SK-N-SH treated with all-trans-retinoic acid at 6 μM for 48 hours (cell line): ENCODE results near the gene RAB36.

Experiments
- ARNTL ChIP-seq: fragments of 450-650 bp; formaldehyde crosslinking; IDR thresholded peaks from 2 replicates; pipeline ENCODE4 v1.5.0; 2020; ENCODE audit warnings: low read depth, mild to moderate bottlenecking, moderate library complexity, borderline replicate concordance
- GLIS3 ChIP-seq: fragments of 250-450 bp; sonication (Bioruptor Pico); IDR thresholded peaks from 2 replicates; pipeline ENCODE4 v1.5.0; 2020; ENCODE audit warnings: mild to moderate bottlenecking, moderate library complexity
- POU6F1 ChIP-seq: fragments of 250-450 bp; sonication (Bioruptor Pico); IDR thresholded peaks from 2 replicates; pipeline ENCODE4 v1.8.0; 2021; ENCODE audit warnings: low read depth, mild to moderate bottlenecking, moderate library complexity, borderline replicate concordance
- RARB ChIP-seq: fragments of 250-450 bp; sonication (Bioruptor Pico); IDR thresholded peaks from 2 replicates; pipeline ENCODE4 v1.8.0; 2021; ENCODE audit warnings: mild to moderate bottlenecking, moderate library complexity
- SNAI2 ChIP-seq: fragments of 250-450 bp; sonication (Bioruptor Pico); IDR thresholded peaks from 2 replicates; pipeline ENCODE4 v1.5.0; 2020; ENCODE audit warnings: mild to moderate bottlenecking, moderate library complexity
- TCF4 ChIP-seq: fragments of 250-450 bp; sonication (Bioruptor Pico); IDR thresholded peaks from 2 replicates; pipeline ENCODE4 v1.8.0; 2021; ENCODE audit warnings: mild to moderate bottlenecking, moderate library complexity, borderline replicate concordance
- TSHZ2 ChIP-seq: fragments of 250-450 bp; sonication (Bioruptor Pico); IDR thresholded peaks from 2 replicates; pipeline ENCODE4 v1.5.0; 2020; ENCODE audit warnings: mild to moderate bottlenecking, moderate library complexity
- ZC3H10 ChIP-seq: fragments of 250-450 bp; sonication (Bioruptor Pico); IDR thresholded peaks from 2 replicates; pipeline ENCODE4 v1.5.1; 2021; ENCODE audit warnings: mild to moderate bottlenecking, moderate library complexity
- ZFP30 ChIP-seq: fragments of 450-650 bp; formaldehyde crosslinking; IDR thresholded peaks from 2 replicates; pipeline ENCODE4 v1.5.0; 2022; ENCODE audit warnings: mild to moderate bottlenecking, moderate library complexity
- ZNF70 ChIP-seq: fragments of 450-650 bp; formaldehyde crosslinking; IDR thresholded peaks from 2 replicates; pipeline ENCODE4 v1.5.0; 2020; ENCODE audit warnings: mild to moderate bottlenecking, moderate library complexity
- ZNF8 ChIP-seq: fragments of 450-650 bp; formaldehyde crosslinking; IDR thresholded peaks from 2 replicates; pipeline ENCODE4 v1.5.0; 2020; ENCODE audit warnings: mild to moderate bottlenecking, moderate library complexity

GRCh38 chr22:23153994-23154393 lies 8.7 kb downstream of the RAB36 start:
- TF ChIP-seq ZNF8 (CRISPR knock-in tag) (no peak), SNAI2 (CRISPR knock-in tag) (no peak), ARNTL (CRISPR knock-in tag) (no peak), ZNF70 (CRISPR knock-in tag) (no peak), TCF4 (CRISPR knock-in tag) (no peak), GLIS3 (CRISPR knock-in tag) (no peak), ZC3H10 (CRISPR knock-in tag) (no peak), RARB (CRISPR knock-in tag) (no peak), TSHZ2 (CRISPR knock-in tag) (no peak), POU6F1 (CRISPR knock-in tag) (no peak), ZFP30 (no peak)
